Fibroblast of mammary gland (primary cell): Measurements from ENCODE around the gene BGN.

Experiments
- DNase-seq: peaks from one replicate; pipeline ENCODE4 v3.0.0-alpha.2; 2010; ENCODE audit warnings: low read depth
- H3K4me3 ChIP-seq: 2 replicates; pipeline ENCODE4 v1.5.1; 2011; ENCODE audit warnings: low read depth, mild to moderate bottlenecking, low read length, moderate library complexity; ENCODE audit not compliant: control insufficient read depth
- CTCF ChIP-seq: conservative IDR thresholded peaks from 2 replicates; pipeline ENCODE4 v1.5.1; 2011; ENCODE audit warnings: low read depth, low read length, inconsistent platforms; ENCODE audit not compliant: control insufficient read depth, insufficient read depth

BGN gene

DNA sequence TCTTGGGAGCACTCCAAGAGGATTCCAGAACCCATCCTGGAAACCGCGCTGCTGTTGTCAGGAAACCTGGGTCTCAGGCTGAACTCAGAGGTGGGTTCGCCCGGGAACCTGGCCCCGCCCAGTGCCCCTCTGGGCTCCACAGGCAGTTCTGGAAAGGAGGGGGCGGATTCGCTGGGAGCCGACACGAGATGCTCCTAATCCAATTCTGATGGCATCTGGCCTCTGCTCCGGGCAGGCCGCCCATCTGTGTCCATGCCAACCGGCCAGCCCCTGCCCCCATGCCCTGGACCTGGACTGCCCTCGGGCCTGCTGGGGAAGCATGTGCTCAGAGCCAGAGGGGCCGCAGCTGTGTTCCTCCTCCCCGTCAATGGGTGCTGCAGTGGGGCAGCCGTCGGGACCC lies 43.6 kb downstream of the BGN start:
- TF ChIP-seq CTCF = no peak
- DNase-seq = no peak
- H3K4me3 ChIP-seq = no peak overlapping the region

- DNase-seq = peak; percentile 55
- no peak overlapping the region for H3K4me3 ChIP-seq
- TF ChIP-seq CTCF = peak; percentile 74
Observed at GRCh38 chrX:153539171-153539978, 44.6 kb downstream of the BGN start.

GRCh38 chrX:153539979-153540358 lies 45.2 kb downstream of the BGN start:
- TF ChIP-seq CTCF = no peak
- no peak for DNase-seq
- no peak overlapping the region for H3K4me3 ChIP-seq

GRCh38 chrX:153544727-153545126 lies 49.9 kb downstream of the BGN start:
- DNase-seq = no peak
- no peak overlapping the region for H3K4me3 ChIP-seq
- no peak for TF ChIP-seq CTCF

DNA sequence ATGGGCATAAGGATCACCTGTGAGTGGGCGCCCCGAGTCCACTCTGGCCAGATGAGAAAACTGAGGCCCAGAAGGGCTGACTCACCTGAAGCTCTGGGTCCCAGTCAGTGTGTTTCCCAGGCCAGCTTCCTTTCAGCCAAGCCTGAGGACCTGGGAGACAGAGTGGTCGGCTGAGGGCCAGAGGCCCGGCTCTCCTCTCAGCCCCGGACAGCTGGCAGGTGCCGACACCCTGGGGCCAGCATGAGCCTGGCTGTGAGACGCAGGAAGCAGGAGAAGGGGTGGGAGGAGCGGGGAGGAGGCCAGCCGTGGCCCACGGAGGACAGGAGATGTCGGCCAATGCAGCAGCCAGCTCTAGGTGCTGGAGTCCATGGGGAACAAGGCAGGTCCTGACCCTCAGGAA lies 51.6 kb downstream of the BGN start:
- H3K4me3 ChIP-seq = no peak overlapping the region
- TF ChIP-seq CTCF = no peak
- no peak for DNase-seq

DNA sequence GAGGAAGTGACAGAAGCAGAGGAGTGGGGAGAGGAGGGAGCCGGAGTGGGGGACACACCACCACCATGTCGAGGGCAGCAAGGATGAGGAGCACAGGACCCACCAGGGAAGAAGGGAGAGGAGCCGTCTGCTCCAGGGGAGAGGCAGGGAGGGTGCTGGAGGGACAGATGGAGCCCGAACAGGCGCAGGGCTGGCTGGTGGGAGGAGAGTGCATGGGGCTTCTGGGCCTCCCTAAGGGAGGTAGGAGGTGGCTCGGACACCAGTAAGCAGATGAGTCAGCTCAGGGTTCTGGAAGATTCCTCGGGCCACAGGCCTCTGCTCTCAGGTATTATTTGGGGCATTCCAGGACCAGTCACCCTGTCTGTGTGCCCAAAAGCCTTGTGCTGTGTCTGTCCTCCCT lies 52.4 kb downstream of the BGN start:
- no peak for DNase-seq
- no peak overlapping the region for H3K4me3 ChIP-seq
- no peak for TF ChIP-seq CTCF
